ENCODE results near the gene CROCC. TPM values are rescaled to one million over a fixed set of nuclear protein-coding genes. Genes with fewer than 3 reads are reported as not detected.
A peak's percentile ranks its signal among the peaks of the same experiment; 100 is the strongest.

Gene CROCC
- total RNA-seq, 1 donor from 2014 or later: 26.2 TPM

- no peaks in the 10 kb centered on the region for H3K27me3 ChIP-seq (ENCODE audit: control insufficient read depth, insufficient read depth, low read length)
- H3K4me3 ChIP-seq (ENCODE audit: low read depth, low read length): no peak overlapping the region
- no peak for TF ChIP-seq CTCF (IDR thresholded peaks at IDR 0.05; ENCODE audit: insufficient read depth, low read length, poor library complexity, severe bottlenecking)
- no peaks in the 10 kb centered on the region for H3K36me3 ChIP-seq (ENCODE audit: control insufficient read depth, insufficient read depth, low read length)
- no peak for DNase-seq (ENCODE audit: low read depth)
Measured at GRCh38 chr1:16920951-16921350, 780 bp upstream of the CROCC start.

- no peak for TF ChIP-seq CTCF (IDR thresholded peaks at IDR 0.05; ENCODE audit: insufficient read depth, low read length, poor library complexity, severe bottlenecking)
- H3K4me3 ChIP-seq (ENCODE audit: low read depth, low read length): no peak overlapping the region
- H3K27me3 ChIP-seq (ENCODE audit: control insufficient read depth, insufficient read depth, low read length): no peaks in the 10 kb centered on the region
- no peak for DNase-seq (ENCODE audit: low read depth)
- H3K36me3 ChIP-seq (ENCODE audit: control insufficient read depth, insufficient read depth, low read length): no peaks in the 10 kb centered on the region
Measured at GRCh38 chr1:16922466-16922865, 735 bp downstream of the CROCC start.

GRCh38 chr1:16922885-16923431 lies 1.2 kb downstream of the CROCC start:
- Histone ChIP-seq H3K36me3 (ENCODE audit: control insufficient read depth, insufficient read depth, low read length) (no peaks in the 10 kb centered on the region), H3K27me3 (ENCODE audit: control insufficient read depth, insufficient read depth, low read length) (no peaks in the 10 kb centered on the region), H3K4me3 (ENCODE audit: low read depth, low read length) (no peak overlapping the region)
- DNase-seq (ENCODE audit: low read depth): no peak
- no peak for TF ChIP-seq CTCF (IDR thresholded peaks at IDR 0.05; ENCODE audit: insufficient read depth, low read length, poor library complexity, severe bottlenecking)

- Histone ChIP-seq H3K27me3 (ENCODE audit: control insufficient read depth, insufficient read depth, low read length) (no peaks in the 10 kb centered on the region), H3K36me3 (ENCODE audit: control insufficient read depth, insufficient read depth, low read length) (no peaks in the 10 kb centered on the region), H3K4me3 (ENCODE audit: low read depth, low read length) (no peak overlapping the region)
- no peak for DNase-seq (ENCODE audit: low read depth)
- no peak for TF ChIP-seq CTCF (IDR thresholded peaks at IDR 0.05; ENCODE audit: insufficient read depth, low read length, poor library complexity, severe bottlenecking)
Measured at GRCh38 chr1:16924216-16924918, 2.6 kb downstream of the CROCC start.

- H3K4me3 ChIP-seq (ENCODE audit: low read depth, low read length): no peak overlapping the region
- no peak for DNase-seq (ENCODE audit: low read depth)
- TF ChIP-seq CTCF (IDR thresholded peaks at IDR 0.05; ENCODE audit: insufficient read depth, low read length, poor library complexity, severe bottlenecking): peak; percentile 36
- no peaks in the 10 kb centered on the region for H3K27me3 ChIP-seq (ENCODE audit: control insufficient read depth, insufficient read depth, low read length)
- no peaks in the 10 kb centered on the region for H3K36me3 ChIP-seq (ENCODE audit: control insufficient read depth, insufficient read depth, low read length)
Measured at GRCh38 chr1:16924919-16925477, 3.3 kb downstream of the CROCC start.
